H9 (cell line): Measurements from ENCODE around the gene SLC24A3. TPM values are rescaled to one million over a fixed set of nuclear protein-coding genes. Genes with fewer than 3 reads are reported as not detected.

ENCODE experiments used
- DNase-seq: peaks from one replicate; pipeline ENCODE4 v3.0.0-alpha.2; 2017
- H2AFZ ChIP-seq: one replicate; pipeline ENCODE4 v1.6.1; 2013; ENCODE audit warnings: mild to moderate bottlenecking, low read length, control low read depth, moderate library complexity
- H2AK5ac ChIP-seq: 2 replicates; pipeline ENCODE4 v1.6.1; 2013; ENCODE audit warnings: low read length, control low read depth, mixed read lengths; ENCODE audit not compliant: insufficient read length
- H2BK120ac ChIP-seq: one replicate; pipeline ENCODE4 v1.6.1; 2013; ENCODE audit warnings: low read depth, mild to moderate bottlenecking, low read length, control low read depth, inconsistent platforms; ENCODE audit not compliant: poor library complexity, severe bottlenecking
- H2BK12ac ChIP-seq: 2 replicates; pipeline ENCODE4 v1.6.1; 2013; ENCODE audit warnings: low read length, control low read depth, mixed read lengths, low read depth; ENCODE audit not compliant: insufficient read length
- H2BK15ac ChIP-seq: 2 replicates; pipeline ENCODE4 v1.6.1; 2013; ENCODE audit warnings: low read depth, low read length, control low read depth
- H2BK20ac ChIP-seq: one replicate; pipeline ENCODE4 v1.6.1; 2013; ENCODE audit warnings: low read depth, mild to moderate bottlenecking, low read length, control low read depth, inconsistent platforms; ENCODE audit not compliant: poor library complexity, severe bottlenecking
- H2BK5ac ChIP-seq: 2 replicates; pipeline ENCODE4 v1.6.1; 2013; ENCODE audit warnings: low read length, control low read depth, mixed read lengths; ENCODE audit not compliant: insufficient read length
- H3K14ac ChIP-seq: 2 replicates; pipeline ENCODE4 v1.6.1; 2013; ENCODE audit warnings: low read length, control low read depth; ENCODE audit not compliant: insufficient read depth
- H3K18ac ChIP-seq: 2 replicates; pipeline ENCODE4 v1.6.1; 2013; ENCODE audit warnings: low read depth, mild to moderate bottlenecking, mixed read lengths, low read length, control low read depth; ENCODE audit not compliant: insufficient read length
- H3K23ac ChIP-seq: 2 replicates; pipeline ENCODE4 v1.6.1; 2013; ENCODE audit warnings: low read length, control low read depth, mixed read lengths, low read depth; ENCODE audit not compliant: insufficient read length
- H3K23me2 ChIP-seq: 2 replicates; pipeline ENCODE4 v1.6.1; 2013; ENCODE audit warnings: low read depth, mild to moderate bottlenecking, mixed read lengths, low read length, control low read depth; ENCODE audit not compliant: insufficient read length, poor library complexity, severe bottlenecking
- H3K27ac ChIP-seq: 2 replicates; pipeline ENCODE4 v1.5.1; 2013; ENCODE audit warnings: low read length, control low read depth, mixed read lengths, low read depth; ENCODE audit not compliant: insufficient read length
- H3K27me3 ChIP-seq: 2 replicates; pipeline ENCODE4 v1.6.1; 2013; ENCODE audit warnings: low read length, control low read depth, inconsistent platforms; ENCODE audit not compliant: insufficient read depth
- H3K4ac ChIP-seq: 2 replicates; pipeline ENCODE4 v1.6.1; 2013; ENCODE audit warnings: low read depth, mild to moderate bottlenecking, control low read depth, inconsistent platforms, low read length, moderate library complexity
- H3K4me1 ChIP-seq: 2 replicates; pipeline ENCODE4 v1.6.1; 2013; ENCODE audit warnings: low read length, control low read depth, inconsistent platforms; ENCODE audit not compliant: insufficient read depth
- H3K4me2 ChIP-seq: 2 replicates; pipeline ENCODE4 v1.6.1; 2013; ENCODE audit warnings: low read length, control low read depth, mixed read lengths; ENCODE audit not compliant: insufficient read length, insufficient read depth
- H3K56ac ChIP-seq: 2 replicates; pipeline ENCODE4 v1.6.1; 2013; ENCODE audit warnings: low read depth, mild to moderate bottlenecking, mixed read lengths, low read length, control low read depth; ENCODE audit not compliant: insufficient read length
- H3K79me1 ChIP-seq: 2 replicates; pipeline ENCODE4 v1.6.1; 2013; ENCODE audit warnings: low read depth, mild to moderate bottlenecking, moderate library complexity, low read length, control low read depth, inconsistent platforms; ENCODE audit not compliant: insufficient read depth, poor library complexity, severe bottlenecking
- H3K79me2 ChIP-seq: 2 replicates; pipeline ENCODE4 v1.6.1; 2013; ENCODE audit warnings: low read length, control low read depth, inconsistent platforms; ENCODE audit not compliant: insufficient read depth
- H3K9ac ChIP-seq: 2 replicates; pipeline ENCODE4 v1.6.1; 2013; ENCODE audit warnings: low read length, control low read depth, mixed read lengths; ENCODE audit not compliant: insufficient read length; ENCODE audit errors: extremely low read depth
- H3K9me3 ChIP-seq: one replicate; pipeline ENCODE4 v1.6.1; 2013; ENCODE audit warnings: low read depth, low read length, inconsistent platforms; ENCODE audit not compliant: control insufficient read depth
- H3T11ph ChIP-seq: one replicate; pipeline ENCODE4 v1.6.1; 2013; ENCODE audit warnings: mild to moderate bottlenecking, low read length, control low read depth, inconsistent platforms
- H4K20me1 ChIP-seq: one replicate; pipeline ENCODE4 v1.6.1; 2013; ENCODE audit not compliant: control insufficient read depth, insufficient read length, insufficient read depth
- H4K5ac ChIP-seq: 2 replicates; pipeline ENCODE4 v1.6.1; 2013; ENCODE audit warnings: low read depth, mild to moderate bottlenecking, mixed read lengths, low read length, control low read depth; ENCODE audit not compliant: insufficient read length
- H4K8ac ChIP-seq: replicated peaks from 2 replicates; pipeline ENCODE4 v1.6.1; 2013; ENCODE audit warnings: low read length, control low read depth, mixed read lengths, low read depth; ENCODE audit not compliant: insufficient read length
- H4K91ac ChIP-seq: 2 replicates; pipeline ENCODE4 v1.6.1; 2013; ENCODE audit warnings: low read depth, mild to moderate bottlenecking, moderate library complexity, mixed read lengths, low read length, control low read depth; ENCODE audit not compliant: insufficient read length
- H3K27ac Mint-ChIP-seq, 3 experiments: 2 replicates in 2 of 3; 3 replicates in 1 of 3; pipeline ENCODE4 v1.8.0; 2020 to 2021; ENCODE audit warnings: mixed read lengths in 3 of 3, mild to moderate bottlenecking in 1 of 3, moderate library complexity in 1 of 3
- H3K27me3 Mint-ChIP-seq: 2 replicates; pipeline ENCODE4 v1.8.0; 2021; ENCODE audit warnings: low read depth, mild to moderate bottlenecking, moderate library complexity, mixed read lengths
- H3K36me3 Mint-ChIP-seq, 3 experiments: 2 replicates in 2 of 3; 3 replicates in 1 of 3; pipeline ENCODE4 v1.8.0; 2020 to 2021; ENCODE audit warnings: low read depth in 3 of 3, mixed read lengths in 3 of 3; ENCODE audit not compliant: insufficient read depth in 1 of 3
- H3K4me1 Mint-ChIP-seq, 2 experiments: 2 replicates each; pipeline ENCODE4 v1.8.0; 2020; ENCODE audit warnings: mixed read lengths in 2 of 2
- H3K4me3 Mint-ChIP-seq, 2 experiments: 2 replicates in 1 of 2; 3 replicates in 1 of 2; pipeline ENCODE4 v1.8.0; 2020 to 2021; ENCODE audit warnings: mild to moderate bottlenecking in 2 of 2, mixed read lengths in 2 of 2, moderate library complexity in 1 of 2
- H3K9me3 Mint-ChIP-seq, 2 experiments: 2 replicates in 1 of 2; 3 replicates in 1 of 2; pipeline ENCODE4 v1.8.0; 2020; ENCODE audit warnings: mild to moderate bottlenecking in 2 of 2, mixed read lengths in 2 of 2, moderate library complexity in 1 of 2
- WGBS: extraction: QIAGEN DNeasy Blood & Tissue Kit; methylation state at CpG from one replicate; pipeline ENCODE4 v1.1.7; 2013; ENCODE audit warnings: missing lambda C conversion rate, low lambda C conversion rate, mixed read lengths; ENCODE audit not compliant: insufficient read length; ENCODE audit errors: extremely low coverage; 5-methylcytosine and 5-hydroxymethylcytosine counted together
- total RNA-seq: library from RNA; stranded (reverse); gene quantifications from 2 replicates; pipeline ENCODE4 v1.2.1, GENCODE V29; 2021
- TF ChIP-seq, protein P1 (sequence below): fragments of 200-600 bp; sonication (generic); conservative IDR thresholded peaks from 3 replicates; pipeline ENCODE4 v1.8.0; 2021; ENCODE audit warnings: antibody characterized with exemption, mild to moderate bottlenecking

SLC24A3 gene
- total RNA-seq, 1 experiment from 2014 or later = 0.83 TPM

DNA sequence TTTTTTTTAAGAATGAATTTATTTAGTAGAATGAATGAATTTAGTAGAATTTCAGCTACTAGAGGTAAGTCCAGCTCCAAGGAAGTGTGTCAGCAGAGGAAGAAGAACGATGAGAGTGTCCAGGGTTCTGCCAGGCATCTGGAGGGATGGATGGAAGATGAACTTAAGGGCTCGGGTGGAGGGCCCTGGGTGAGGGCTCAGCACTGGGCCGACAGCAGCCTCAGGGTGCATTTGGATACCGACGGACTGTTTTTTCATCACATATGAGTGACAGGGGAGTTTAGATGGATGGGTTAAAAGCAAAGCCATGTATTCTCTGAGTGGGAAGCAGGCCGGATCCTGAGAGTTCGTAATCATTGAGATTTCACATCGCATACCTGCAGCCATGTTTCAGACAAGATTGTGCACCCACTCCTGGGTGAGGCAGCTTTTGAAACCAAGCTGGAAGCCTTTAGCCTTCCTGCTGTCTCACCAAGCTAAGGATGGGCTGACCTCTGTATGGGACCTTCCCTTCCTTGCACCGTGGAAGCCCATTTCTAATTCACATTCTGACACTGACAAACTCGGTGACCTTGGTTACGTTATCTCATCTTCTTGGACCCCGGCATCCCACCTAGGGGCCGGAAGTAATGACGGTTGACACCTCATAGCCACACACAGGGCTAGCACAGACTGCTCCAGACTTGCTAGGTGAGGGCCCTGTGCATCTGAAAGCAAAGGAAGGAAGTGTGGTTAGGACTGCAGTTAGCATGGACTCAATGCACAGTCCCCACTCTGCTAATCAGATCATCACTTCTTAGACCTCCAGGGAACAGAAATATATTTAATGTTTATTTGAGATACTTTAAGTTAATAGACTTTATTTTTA is 228.5 kb downstream of the SLC24A3 start:
- H3K9me3 Mint-ChIP-seq = peaks cover 11 to 14% of the 10 kb centered on the region in 2 experiments; a peak in 4 of 5 replicates

More for the DNA sequence above, 228.5 kb downstream of the SLC24A3 start:
- Histone ChIP-seq H3K18ac (no peak overlapping the region), H3K14ac (no peak overlapping the region), H2BK5ac (no peak overlapping the region), H3K9ac (no peak overlapping the region), H2BK120ac (no peak overlapping the region), H3K27ac (no peak overlapping the region), H3K27me3 (no peaks in the 10 kb centered on the region), H3K23ac (no peak overlapping the region), H3K79me2 (no peaks in the 10 kb centered on the region), H3K4ac (no peak overlapping the region), H3K4me1 (no peaks in the 10 kb centered on the region), H2AK5ac (no peak overlapping the region), H4K8ac (no peak overlapping the region), H3K9me3 (peaks cover 4% of the 10 kb centered on the region), H3T11ph (no peak overlapping the region), H3K4me2 (no peak overlapping the region), H3K79me1 (no peaks in the 10 kb centered on the region), H2BK12ac (no peak overlapping the region), H3K23me2 (no peaks in the 10 kb centered on the region), H2AFZ (no peak overlapping the region), H2BK15ac (no peak overlapping the region), H3K56ac (no peak overlapping the region), H4K91ac (no peak overlapping the region), H4K5ac (no peak overlapping the region), H2BK20ac (no peak overlapping the region), H4K20me1 (no peaks in the 10 kb centered on the region)
- Mint-ChIP-seq H3K27ac (peak overlapping the region in 1 of 3 experiments; percentile 48; a peak in 1 of 7 replicates), H3K4me1 (no peaks in the 10 kb centered on the region; a peak in 1 of 4 replicates), H3K27me3 (peaks cover 3% of the 10 kb centered on the region; the same call in 1 of the 2 replicates), H3K4me3 (no peak overlapping the region), H3K36me3 (no peaks in the 10 kb centered on the region)
- no peak for DNase-seq
- WGBS = no CpG with 5 or more reads among the region's 14 CpGs
- TF ChIP-seq, protein P1, sequence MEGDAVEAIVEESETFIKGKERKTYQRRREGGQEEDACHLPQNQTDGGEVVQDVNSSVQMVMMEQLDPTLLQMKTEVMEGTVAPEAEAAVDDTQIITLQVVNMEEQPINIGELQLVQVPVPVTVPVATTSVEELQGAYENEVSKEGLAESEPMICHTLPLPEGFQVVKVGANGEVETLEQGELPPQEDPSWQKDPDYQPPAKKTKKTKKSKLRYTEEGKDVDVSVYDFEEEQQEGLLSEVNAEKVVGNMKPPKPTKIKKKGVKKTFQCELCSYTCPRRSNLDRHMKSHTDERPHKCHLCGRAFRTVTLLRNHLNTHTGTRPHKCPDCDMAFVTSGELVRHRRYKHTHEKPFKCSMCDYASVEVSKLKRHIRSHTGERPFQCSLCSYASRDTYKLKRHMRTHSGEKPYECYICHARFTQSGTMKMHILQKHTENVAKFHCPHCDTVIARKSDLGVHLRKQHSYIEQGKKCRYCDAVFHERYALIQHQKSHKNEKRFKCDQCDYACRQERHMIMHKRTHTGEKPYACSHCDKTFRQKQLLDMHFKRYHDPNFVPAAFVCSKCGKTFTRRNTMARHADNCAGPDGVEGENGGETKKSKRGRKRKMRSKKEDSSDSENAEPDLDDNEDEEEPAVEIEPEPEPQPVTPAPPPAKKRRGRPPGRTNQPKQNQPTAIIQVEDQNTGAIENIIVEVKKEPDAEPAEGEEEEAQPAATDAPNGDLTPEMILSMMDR = no peak
